Neural crest cell (in vitro differentiated cells): ENCODE data around the gene MAIP1. TPM values are rescaled to one million over a fixed set of nuclear protein-coding genes. Genes with fewer than 3 reads are reported as not detected.
A peak's percentile ranks its signal among the peaks of the same experiment; 100 is the strongest.

Source experiments
- DNase-seq: peaks from one replicate; pipeline ENCODE4 v3.0.0; 2021; ENCODE audit warnings: low read depth, mixed read lengths, low spot score
- H3K27ac Mint-ChIP-seq: one replicate; pipeline ENCODE4 v1.8.0; 2021; ENCODE audit warnings: mild to moderate bottlenecking, mixed read lengths; ENCODE audit not compliant: unreplicated experiment
- H3K27me3 Mint-ChIP-seq: 2 replicates; pipeline ENCODE4 v1.8.0; 2021; ENCODE audit warnings: low read depth, mild to moderate bottlenecking, mixed read lengths
- H3K36me3 Mint-ChIP-seq: 2 replicates; pipeline ENCODE4 v1.8.0; 2021; ENCODE audit warnings: low read depth, mild to moderate bottlenecking, mixed read lengths
- H3K4me1 Mint-ChIP-seq: 2 replicates; pipeline ENCODE4 v1.8.0; 2021; ENCODE audit warnings: mixed read lengths
- H3K4me3 Mint-ChIP-seq: one replicate; pipeline ENCODE4 v1.8.0; 2021; ENCODE audit warnings: mild to moderate bottlenecking, mixed read lengths
- H3K9me3 Mint-ChIP-seq: 2 replicates; pipeline ENCODE4 v1.8.0; 2021; ENCODE audit warnings: mixed read lengths
- CTCF ChIP-seq: fragments of 200-600 bp; sonication (generic); conservative IDR thresholded peaks from 2 replicates; pipeline ENCODE4 v1.5.0; 2021; ENCODE audit warnings: antibody characterized with exemption, mild to moderate bottlenecking
- total RNA-seq: library from RNA; stranded (reverse); gene quantifications from 2 replicates; pipeline ENCODE4 v1.2.1, GENCODE V29; 2021

MAIP1 gene
- total RNA-seq, 1 donor from 2014 or later: 23.1 TPM

DNA sequence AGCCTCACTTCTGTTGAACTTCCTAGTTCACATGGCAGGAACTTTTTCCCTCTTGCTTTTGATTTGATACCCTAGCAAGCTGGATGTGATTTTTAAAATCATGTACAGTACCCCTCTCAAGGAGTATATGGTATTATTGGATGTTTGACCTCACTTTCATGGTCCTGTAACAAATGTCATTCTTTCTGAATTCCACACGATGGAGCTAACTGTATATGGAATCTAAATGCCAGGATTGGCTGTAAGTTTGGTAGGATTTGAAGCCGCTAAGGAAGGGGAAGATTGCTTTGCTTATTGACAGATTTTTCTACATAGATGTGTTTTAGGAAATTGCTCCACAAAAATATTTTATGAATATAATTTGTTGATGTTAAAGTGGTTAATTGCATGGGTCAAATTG, 18.3 kb downstream of the MAIP1 start:
- Mint-ChIP-seq H3K9me3 (no peaks in the 10 kb centered on the region), H3K4me1 (no peaks in the 10 kb centered on the region), H3K27ac (no peak overlapping the region), H3K36me3 (no peaks in the 10 kb centered on the region), H3K27me3 (no peaks in the 10 kb centered on the region), H3K4me3 (no peak overlapping the region)
- peak; percentile 77 for TF ChIP-seq CTCF
- DNase-seq: no peak

- Mint-ChIP-seq H3K27ac (no peak overlapping the region), H3K36me3 (no peaks in the 10 kb centered on the region), H3K4me3 (no peak overlapping the region), H3K9me3 (no peaks in the 10 kb centered on the region), H3K4me1 (no peaks in the 10 kb centered on the region), H3K27me3 (peaks cover 2% of the 10 kb centered on the region)
- no peak for TF ChIP-seq CTCF
- DNase-seq: no peak
Observed at GRCh38 chr2:199975273-199975895, 20.0 kb downstream of the MAIP1 start.

DNA sequence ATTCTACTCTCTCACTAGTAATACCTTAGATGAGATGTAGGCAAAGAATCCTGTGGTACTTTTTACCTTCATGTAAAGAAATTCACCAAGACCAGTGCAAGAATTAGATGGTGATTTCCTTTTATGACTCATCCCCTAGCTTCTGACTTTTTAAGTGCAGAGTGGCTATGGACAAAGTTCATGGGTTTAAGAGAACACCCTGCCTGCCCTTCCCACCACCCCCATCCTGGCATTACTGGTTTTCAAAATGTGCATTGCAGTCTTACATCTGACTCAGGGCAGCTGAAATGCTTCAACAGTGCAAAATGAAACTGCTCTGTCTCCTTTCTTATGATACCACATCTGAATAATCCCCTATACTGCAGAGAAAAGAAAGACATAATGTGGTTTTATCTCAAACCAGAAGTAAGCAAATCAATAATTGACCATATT, 22.6 kb downstream of the MAIP1 start:
- no peak for TF ChIP-seq CTCF
- H3K9me3 Mint-ChIP-seq: no peaks in the 10 kb centered on the region
- no peak overlapping the region for H3K4me3 Mint-ChIP-seq
- H3K27ac Mint-ChIP-seq: no peak overlapping the region
- H3K36me3 Mint-ChIP-seq: no peaks in the 10 kb centered on the region
- DNase-seq: no peak
- H3K4me1 Mint-ChIP-seq: peaks cover 5% of the 10 kb centered on the region
- H3K27me3 Mint-ChIP-seq: peaks cover 2% of the 10 kb centered on the region

DNA sequence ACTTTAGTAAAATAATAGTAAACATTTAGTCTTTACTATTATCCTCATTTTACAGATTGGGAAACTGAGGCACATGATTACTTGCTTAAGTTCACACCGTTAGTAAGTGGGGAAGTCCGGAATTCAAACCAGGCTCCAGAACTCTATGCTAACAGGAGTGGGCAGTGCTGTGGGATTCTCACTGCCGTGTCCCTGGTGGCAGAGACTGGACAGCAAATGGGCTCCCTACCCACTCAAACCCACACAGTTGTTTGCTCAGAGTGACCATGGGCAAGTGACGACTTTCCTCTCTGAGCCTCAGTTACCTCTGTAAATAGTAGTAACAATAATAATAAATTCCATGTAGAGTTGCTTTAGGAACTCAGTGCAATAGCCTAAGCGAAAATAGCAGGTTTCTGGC, 24.0 kb downstream of the MAIP1 start:
- Mint-ChIP-seq H3K27ac (no peak overlapping the region), H3K4me3 (no peak overlapping the region), H3K9me3 (no peaks in the 10 kb centered on the region), H3K27me3 (peaks cover 2% of the 10 kb centered on the region), H3K4me1 (peaks cover 5% of the 10 kb centered on the region), H3K36me3 (no peaks in the 10 kb centered on the region)
- TF ChIP-seq CTCF: no peak
- no peak for DNase-seq

DNA sequence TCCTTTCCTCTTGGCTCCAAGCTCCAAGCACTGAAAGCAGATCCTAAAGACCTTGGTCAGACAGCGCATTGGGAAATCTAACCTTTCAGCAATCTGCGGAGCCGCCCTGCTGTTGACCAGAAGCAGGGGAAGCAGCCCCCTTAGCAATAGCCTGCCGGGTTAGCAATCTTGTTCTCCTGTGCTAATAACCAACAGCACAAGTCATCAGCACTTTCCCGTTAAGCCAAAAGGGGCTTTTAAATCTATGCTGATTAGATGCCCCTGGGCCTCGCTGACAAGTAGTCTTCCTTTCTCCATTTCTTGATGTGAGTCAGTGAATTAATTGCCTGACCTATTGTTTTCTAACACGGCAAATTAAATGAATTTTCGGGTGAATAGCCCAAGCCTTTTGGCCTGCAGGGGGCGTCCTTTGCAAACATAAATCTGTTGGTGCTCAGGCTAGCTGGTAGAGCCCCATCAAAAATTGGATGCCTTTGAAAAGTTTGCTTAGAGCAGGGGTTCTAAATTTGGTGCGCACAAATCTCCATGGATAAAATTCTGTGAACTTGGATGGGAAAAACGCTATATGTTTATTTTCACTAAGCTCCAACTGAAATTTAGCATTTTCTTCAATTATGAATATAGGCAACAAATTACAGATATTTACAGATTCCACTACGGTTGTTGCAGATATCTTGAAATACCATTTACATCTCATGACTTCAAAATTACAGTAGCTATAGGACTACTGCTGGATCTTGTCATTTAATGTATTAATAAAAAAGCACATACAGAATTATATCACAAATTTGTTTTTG, 24.6 kb downstream of the MAIP1 start:
- H3K4me3 Mint-ChIP-seq: peak overlapping the region; percentile 13
- no peaks in the 10 kb centered on the region for H3K36me3 Mint-ChIP-seq
- peaks cover 5% of the 10 kb centered on the region for H3K4me1 Mint-ChIP-seq
- peak; percentile 96 for TF ChIP-seq CTCF
- no peak overlapping the region for H3K27ac Mint-ChIP-seq
- H3K9me3 Mint-ChIP-seq: no peaks in the 10 kb centered on the region
- peak; percentile 87 for DNase-seq
- peaks cover 2% of the 10 kb centered on the region for H3K27me3 Mint-ChIP-seq
